CD4-positive, alpha-beta T cell treated with Interferon alpha-2 for 1 hour (primary cell): ENCODE data around the gene ASIC1.
A peak's percentile ranks its signal among the peaks of the same experiment; 100 is the strongest.

ENCODE experiments used
- DNase-seq, 2 donors: peaks; one replicate each; pipeline ENCODE4 v3.0.0-alpha.2; 2020 to 2022

The ASIC1 gene

GRCh38 chr12:50085615-50086072, 28.2 kb downstream of the ASIC1 start:
- DNase-seq: no peak

GRCh38 chr12:50086148-50086547, 28.8 kb downstream of the ASIC1 start:
- DNase-seq: no peak

- DNase-seq: no peak
Measured at GRCh38 chr12:50087151-50087550, 29.8 kb downstream of the ASIC1 start.

GRCh38 chr12:50087995-50088394, 30.6 kb downstream of the ASIC1 start:
- DNase-seq: no peak

- DNase-seq: peak; percentile 52 to 75
Measured at GRCh38 chr12:50088577-50089335, 31.4 kb downstream of the ASIC1 start.

- no peak for DNase-seq
Measured at GRCh38 chr12:50089730-50090129, 32.3 kb downstream of the ASIC1 start.

GRCh38 chr12:50090391-50090790, 33.0 kb downstream of the ASIC1 start:
- DNase-seq: no peak

- no peak for DNase-seq
Measured at GRCh38 chr12:50097952-50098351, 40.6 kb downstream of the ASIC1 start.

- no peak for DNase-seq
Measured at GRCh38 chr12:50099302-50100008, 42.1 kb downstream of the ASIC1 start.

GRCh38 chr12:50100561-50100960, 43.2 kb downstream of the ASIC1 start:
- no peak for DNase-seq

- DNase-seq: no peak
Measured at GRCh38 chr12:50101663-50102062, 44.3 kb downstream of the ASIC1 start.

- DNase-seq: no peak
Measured at GRCh38 chr12:50102131-50102531, 44.7 kb downstream of the ASIC1 start.

GRCh38 chr12:50102646-50103309, 45.4 kb downstream of the ASIC1 start:
- no peak for DNase-seq

- no peak for DNase-seq
Measured at GRCh38 chr12:50103351-50103750, 46.0 kb downstream of the ASIC1 start.

- DNase-seq: no peak
Measured at GRCh38 chr12:50103767-50104321, 46.4 kb downstream of the ASIC1 start, which contains the start of gene GPD1. TSS of gene GPD1 (plus strand) at chr12:50104008. CDS start at chr12:50104051, 43 bp downstream.

GRCh38 chr12:50104417-50105366, 47.3 kb downstream of the ASIC1 start:
- DNase-seq: no peak

- DNase-seq: no peak
Measured at GRCh38 chr12:50105913-50106450, 48.6 kb downstream of the ASIC1 start.

- DNase-seq: no peak
Measured at GRCh38 chr12:50106907-50107306, 49.5 kb downstream of the ASIC1 start.

GRCh38 chr12:50107416-50108268, 50.2 kb downstream of the ASIC1 start:
- DNase-seq: no peak

GRCh38 chr12:50109319-50109718, 51.9 kb downstream of the ASIC1 start:
- no peak for DNase-seq
